ENCODE results near the gene DAB1.

- no peak for TF ChIP-seq CTCF (IDR thresholded peaks at IDR 0.05; ENCODE audit: insufficient read depth, low read length)
- TF ChIP-seq GABPA (IDR thresholded peaks at IDR 0.05; ENCODE audit: low read depth) = no peak
- TF ChIP-seq POLR2AphosphoS5 (IDR thresholded peaks at IDR 0.05; ENCODE audit: low read depth) = no peak
- TF ChIP-seq REST (IDR thresholded peaks at IDR 0.05; ENCODE audit: insufficient replicate concordance, low read depth) = no peak
Measured at GRCh38 chr1:57060451-57060850, 363.4 kb downstream of the DAB1 start.

Measured in HL-60 (cell line).